ENCODE measurements around the gene MGP.

The MGP gene

DNA sequence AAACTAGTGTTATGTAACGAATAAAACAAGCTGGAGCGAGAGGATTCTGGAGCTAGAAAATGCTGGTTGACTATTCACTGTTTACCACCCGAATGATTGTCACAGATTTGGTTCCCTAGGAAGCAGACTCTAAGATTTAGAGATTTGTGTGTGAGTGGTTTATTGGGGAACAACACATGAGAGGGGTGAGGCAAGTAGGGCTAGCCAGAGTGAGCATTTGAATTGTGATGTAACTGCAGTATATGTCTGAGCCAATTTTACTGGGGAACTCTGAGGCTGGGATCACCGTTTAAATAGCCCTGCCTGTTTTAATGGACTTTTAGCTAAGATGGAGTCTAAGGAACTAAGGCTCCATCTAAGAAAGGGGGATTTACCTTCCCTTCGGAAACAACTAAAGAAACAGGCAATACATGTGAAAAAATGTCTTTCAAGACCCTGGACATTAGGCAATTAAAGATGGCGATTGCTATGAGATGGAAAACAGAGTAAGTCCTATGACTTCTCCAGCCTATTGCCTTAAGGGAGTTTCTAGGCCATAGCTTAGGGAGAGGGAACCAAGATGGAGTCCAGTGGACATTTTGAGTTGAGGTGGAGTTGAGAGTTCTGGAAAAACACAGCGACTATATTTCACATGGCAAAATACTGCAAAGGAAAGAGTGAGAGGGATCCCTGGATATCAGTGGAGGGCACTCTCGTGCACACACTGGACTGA, 6.3 kb downstream of the MGP start:
- Histone ChIP-seq H3K4me3 (ENCODE audit: low read depth, low read length) (no peak overlapping the region), H3K4me1 (ENCODE audit: control insufficient read depth, insufficient read depth, low read length) (peaks cover 3% of the 10 kb centered on the region), H3K27ac (ENCODE audit: extremely low read depth, low read depth, low read length) (no peak overlapping the region), H3K9me3 (ENCODE audit: control insufficient read depth, insufficient read depth, low read depth, low read length) (no peaks in the 10 kb centered on the region), H3K36me3 (ENCODE audit: control insufficient read depth in 2 of 2, insufficient read depth in 1 of 2, low read length in 2 of 2) (no peaks in the 10 kb centered on the region)
- POLR2A ChIA-PET: interaction anchor here (0.6 to 1.0 kb wide), 2 partner anchors 8 to 514 kb away, joined by 3 read pairs; partner anchors contain the start of gene ATF7IP
- TF ChIP-seq, protein P1, sequence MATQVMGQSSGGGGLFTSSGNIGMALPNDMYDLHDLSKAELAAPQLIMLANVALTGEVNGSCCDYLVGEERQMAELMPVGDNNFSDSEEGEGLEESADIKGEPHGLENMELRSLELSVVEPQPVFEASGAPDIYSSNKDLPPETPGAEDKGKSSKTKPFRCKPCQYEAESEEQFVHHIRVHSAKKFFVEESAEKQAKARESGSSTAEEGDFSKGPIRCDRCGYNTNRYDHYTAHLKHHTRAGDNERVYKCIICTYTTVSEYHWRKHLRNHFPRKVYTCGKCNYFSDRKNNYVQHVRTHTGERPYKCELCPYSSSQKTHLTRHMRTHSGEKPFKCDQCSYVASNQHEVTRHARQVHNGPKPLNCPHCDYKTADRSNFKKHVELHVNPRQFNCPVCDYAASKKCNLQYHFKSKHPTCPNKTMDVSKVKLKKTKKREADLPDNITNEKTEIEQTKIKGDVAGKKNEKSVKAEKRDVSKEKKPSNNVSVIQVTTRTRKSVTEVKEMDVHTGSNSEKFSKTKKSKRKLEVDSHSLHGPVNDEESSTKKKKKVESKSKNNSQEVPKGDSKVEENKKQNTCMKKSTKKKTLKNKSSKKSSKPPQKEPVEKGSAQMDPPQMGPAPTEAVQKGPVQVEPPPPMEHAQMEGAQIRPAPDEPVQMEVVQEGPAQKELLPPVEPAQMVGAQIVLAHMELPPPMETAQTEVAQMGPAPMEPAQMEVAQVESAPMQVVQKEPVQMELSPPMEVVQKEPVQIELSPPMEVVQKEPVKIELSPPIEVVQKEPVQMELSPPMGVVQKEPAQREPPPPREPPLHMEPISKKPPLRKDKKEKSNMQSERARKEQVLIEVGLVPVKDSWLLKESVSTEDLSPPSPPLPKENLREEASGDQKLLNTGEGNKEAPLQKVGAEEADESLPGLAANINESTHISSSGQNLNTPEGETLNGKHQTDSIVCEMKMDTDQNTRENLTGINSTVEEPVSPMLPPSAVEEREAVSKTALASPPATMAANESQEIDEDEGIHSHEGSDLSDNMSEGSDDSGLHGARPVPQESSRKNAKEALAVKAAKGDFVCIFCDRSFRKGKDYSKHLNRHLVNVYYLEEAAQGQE (tag by site-specific recombination; IDR thresholded peaks at IDR 0.05): no peak
- TF ChIP-seq, protein P2, sequence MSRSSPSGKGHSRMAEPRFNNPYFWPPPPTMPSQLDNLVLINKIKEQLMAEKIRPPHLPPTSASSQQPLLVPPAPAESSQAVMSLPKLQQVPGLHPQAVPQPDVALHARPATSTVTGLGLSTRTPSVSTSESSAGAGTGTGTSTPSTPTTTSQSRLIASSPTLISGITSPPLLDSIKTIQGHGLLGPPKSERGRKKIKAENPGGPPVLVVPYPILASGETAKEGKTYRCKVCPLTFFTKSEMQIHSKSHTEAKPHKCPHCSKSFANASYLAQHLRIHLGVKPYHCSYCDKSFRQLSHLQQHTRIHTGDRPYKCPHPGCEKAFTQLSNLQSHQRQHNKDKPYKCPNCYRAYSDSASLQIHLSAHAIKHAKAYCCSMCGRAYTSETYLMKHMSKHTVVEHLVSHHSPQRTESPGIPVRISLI (tag by site-specific recombination; IDR thresholded peaks at IDR 0.05): no peak
- TF ChIP-seq ZNF175 (tag by site-specific recombination; IDR thresholded peaks at IDR 0.05) (no peak), ZNF776 (tag by site-specific recombination; IDR thresholded peaks at IDR 0.05; ENCODE audit: borderline replicate concordance) (no peak), OVOL3 (tag by site-specific recombination; IDR thresholded peaks at IDR 0.05) (no peak), ZNF843 (tag by site-specific recombination; IDR thresholded peaks at IDR 0.05) (no peak), ZNF112 (tag by site-specific recombination; IDR thresholded peaks at IDR 0.05) (no peak), ZNF184 (tag by site-specific recombination; IDR thresholded peaks at IDR 0.05) (no peak)
- TF ChIP-seq, protein P3, sequence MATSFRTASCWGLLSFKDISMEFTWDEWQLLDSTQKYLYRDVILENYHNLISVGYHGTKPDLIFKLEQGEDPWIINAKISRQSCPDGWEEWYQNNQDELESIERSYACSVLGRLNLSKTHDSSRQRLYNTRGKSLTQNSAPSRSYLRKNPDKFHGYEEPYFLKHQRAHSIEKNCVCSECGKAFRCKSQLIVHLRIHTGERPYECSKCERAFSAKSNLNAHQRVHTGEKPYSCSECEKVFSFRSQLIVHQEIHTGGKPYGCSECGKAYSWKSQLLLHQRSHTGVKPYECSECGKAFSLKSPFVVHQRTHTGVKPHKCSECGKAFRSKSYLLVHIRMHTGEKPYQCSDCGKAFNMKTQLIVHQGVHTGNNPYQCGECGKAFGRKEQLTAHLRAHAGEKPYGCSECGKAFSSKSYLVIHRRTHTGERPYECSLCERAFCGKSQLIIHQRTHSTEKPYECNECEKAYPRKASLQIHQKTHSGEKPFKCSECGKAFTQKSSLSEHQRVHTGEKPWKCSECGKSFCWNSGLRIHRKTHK (tag by site-specific recombination; IDR thresholded peaks at IDR 0.05): no peak
- CTCF ChIA-PET: no interaction called here

DNA sequence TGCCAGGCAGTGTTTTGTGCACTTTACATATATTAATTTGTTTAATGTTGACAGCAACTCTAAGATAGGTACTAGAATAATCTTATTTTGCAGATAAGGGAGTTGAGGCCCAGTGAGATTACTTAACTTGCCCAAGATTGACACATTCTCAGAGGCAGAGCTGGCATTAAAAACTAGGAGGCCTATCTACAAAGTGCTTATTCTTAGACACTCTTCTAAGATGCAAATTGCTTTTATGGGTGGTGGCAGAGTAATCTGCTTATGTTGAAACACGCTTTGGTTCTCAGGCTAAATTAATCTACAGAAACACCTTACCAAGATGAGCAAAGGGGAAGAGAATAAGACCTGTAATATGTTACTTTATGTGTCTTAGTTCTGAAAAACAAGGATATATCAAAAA, 7.2 kb downstream of the MGP start:
- H3K4me3 ChIP-seq (ENCODE audit: low read depth, low read length): no peak overlapping the region
- CTCF ChIA-PET: no interaction called here
- no peak overlapping the region for H3K27ac ChIP-seq (ENCODE audit: extremely low read depth, low read depth, low read length)
- H3K4me1 ChIP-seq (ENCODE audit: control insufficient read depth, insufficient read depth, low read length): no peaks in the 10 kb centered on the region
- POLR2A ChIA-PET: interaction anchor here (1.0 kb wide), 1 partner anchor 513 kb away, joined by 3 read pairs; the partner anchor contains the start of gene ATF7IP
- TF ChIP-seq ZNF600 (tag by site-specific recombination; IDR thresholded peaks at IDR 0.05) (no peak), ZNF184 (tag by site-specific recombination; IDR thresholded peaks at IDR 0.05) (no peak), ZNF211 (tag by site-specific recombination; IDR thresholded peaks at IDR 0.05; ENCODE audit: low read depth) (no peak), ZNF302 (tag by site-specific recombination; IDR thresholded peaks at IDR 0.05; ENCODE audit: low read depth) (no peak), ZNF157 (tag by site-specific recombination; IDR thresholded peaks at IDR 0.05) (no peak), SP7 (tag by site-specific recombination; IDR thresholded peaks at IDR 0.05) (no peak), GLIS1 (tag by site-specific recombination; IDR thresholded peaks at IDR 0.05) (no peak), SP3 (tag by site-specific recombination; IDR thresholded peaks at IDR 0.05) (no peak), ZNF585B (tag by site-specific recombination; IDR thresholded peaks at IDR 0.05) (no peak), ZNF324 (tag by site-specific recombination; IDR thresholded peaks at IDR 0.05) (no peak), HOXA7 (CRISPR knock-in tag; IDR thresholded peaks at IDR 0.05; ENCODE audit: borderline replicate concordance) (no peak), ZNF837 (tag by site-specific recombination; IDR thresholded peaks at IDR 0.05) (no peak), ZNF677 (tag by site-specific recombination; IDR thresholded peaks at IDR 0.05) (no peak), ZNF341 (tag by site-specific recombination; IDR thresholded peaks at IDR 0.05; ENCODE audit: low read depth) (no peak), ZNF155 (tag by site-specific recombination; IDR thresholded peaks at IDR 0.05) (no peak), ZXDB (tag by site-specific recombination; IDR thresholded peaks at IDR 0.05) (no peak), ZNF529 (tag by site-specific recombination; IDR thresholded peaks at IDR 0.05; ENCODE audit: insufficient replicate concordance) (no peak)
- TF ChIP-seq, protein P4, sequence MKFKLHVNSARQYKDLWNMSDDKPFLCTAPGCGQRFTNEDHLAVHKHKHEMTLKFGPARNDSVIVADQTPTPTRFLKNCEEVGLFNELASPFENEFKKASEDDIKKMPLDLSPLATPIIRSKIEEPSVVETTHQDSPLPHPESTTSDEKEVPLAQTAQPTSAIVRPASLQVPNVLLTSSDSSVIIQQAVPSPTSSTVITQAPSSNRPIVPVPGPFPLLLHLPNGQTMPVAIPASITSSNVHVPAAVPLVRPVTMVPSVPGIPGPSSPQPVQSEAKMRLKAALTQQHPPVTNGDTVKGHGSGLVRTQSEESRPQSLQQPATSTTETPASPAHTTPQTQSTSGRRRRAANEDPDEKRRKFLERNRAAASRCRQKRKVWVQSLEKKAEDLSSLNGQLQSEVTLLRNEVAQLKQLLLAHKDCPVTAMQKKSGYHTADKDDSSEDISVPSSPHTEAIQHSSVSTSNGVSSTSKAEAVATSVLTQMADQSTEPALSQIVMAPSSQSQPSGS (tag by site-specific recombination; IDR thresholded peaks at IDR 0.05; ENCODE audit: low read depth): no peak
- no peaks in the 10 kb centered on the region for H3K9me3 ChIP-seq (ENCODE audit: control insufficient read depth, insufficient read depth, low read depth, low read length)
- H3K36me3 ChIP-seq (ENCODE audit: control insufficient read depth in 2 of 2, insufficient read depth in 1 of 2, low read length in 2 of 2): no peaks in the 10 kb centered on the region
